HepG2 (cell line): ENCODE measurements around the gene HDAC10. TPM values are rescaled to one million over a fixed set of nuclear protein-coding genes. Genes with fewer than 3 reads are reported as not detected.

Source experiments
- HCFC1 ChIP-seq: fragments of 150-350 bp; IDR thresholded peaks from 2 replicates; pipeline ENCODE4 v1.6.1; 2014; ENCODE audit warnings: low read depth, low read length
- HNRNPH1 ChIP-seq: fragments of 200-400 bp; formaldehyde crosslinking; optimal IDR thresholded peaks from 2 replicates; pipeline ENCODE3; 2017; ENCODE audit warnings: mild to moderate bottlenecking, low read depth, low read length
- MAZ ChIP-seq, 2 experiments: sonication (generic) in 1 of 2; formaldehyde crosslinking in 1 of 2; IDR thresholded peaks; 2 replicates each; pipeline versions ENCODE4 v1.5.0 to v1.6.1; 2012 to 2020; ENCODE audit warnings: low read depth in 2 of 2, mild to moderate bottlenecking in 2 of 2, borderline replicate concordance in 1 of 2, improper control_type of control experiment in 1 of 2, low read length in 1 of 2, missing genetic modification reagents in 1 of 2, moderate library complexity in 1 of 2
- MYNN ChIP-seq: sonication (generic); formaldehyde crosslinking; IDR thresholded peaks from 2 replicates; pipeline ENCODE4 v1.4.0; 2020; ENCODE audit warnings: mild to moderate bottlenecking, low read depth, missing genetic modification reagents
- NCOA2 ChIP-seq: sonication (generic); formaldehyde crosslinking; IDR thresholded peaks from 2 replicates; pipeline ENCODE4 v1.8.0; 2022; ENCODE audit warnings: inconsistent platforms
- NFATC3 ChIP-seq: sonication (generic); formaldehyde crosslinking; IDR thresholded peaks from 2 replicates; pipeline ENCODE4 v1.5.1; 2020; ENCODE audit warnings: mild to moderate bottlenecking, missing genetic modification reagents
- NFE2L2 ChIP-seq: fragments of 150-350 bp; IDR thresholded peaks from 2 replicates; pipeline ENCODE4 v1.6.1; 2014; ENCODE audit warnings: low read length
- RXRA ChIP-seq: sonication (generic); formaldehyde crosslinking; IDR thresholded peaks from 2 replicates; pipeline ENCODE4 v1.5.1; 2020; ENCODE audit warnings: missing genetic modification reagents
- SP140L ChIP-seq: sonication (generic); formaldehyde crosslinking; IDR thresholded peaks from 2 replicates; pipeline ENCODE4 v1.4.0; 2020; ENCODE audit warnings: missing genetic modification reagents, borderline replicate concordance
- TCF12 ChIP-seq, 2 experiments: fragments of 450-650 bp in 1 of 2; sonication (generic) in 1 of 2; formaldehyde crosslinking in 1 of 2; IDR thresholded peaks; 2 replicates each; pipeline versions ENCODE4 v1.6.1 to v1.8.0; 2017 to 2022; ENCODE audit warnings: antibody characterized with exemption in 1 of 2, mild to moderate bottlenecking in 1 of 2, missing genetic modification reagents in 1 of 2, moderate library complexity in 1 of 2
- YY1 ChIP-seq: IDR thresholded peaks from 2 replicates; pipeline ENCODE4 v1.6.1; 2011; ENCODE audit warnings: low read length, low read depth, moderate library complexity, mild to moderate bottlenecking; ENCODE audit not compliant: insufficient read depth, insufficient replicate concordance
- ZFY ChIP-seq: sonication (generic); formaldehyde crosslinking; IDR thresholded peaks from 2 replicates; pipeline ENCODE4 v1.4.0; 2020; ENCODE audit warnings: missing genetic modification reagents
- ZNF260 ChIP-seq: sonication (generic); formaldehyde crosslinking; IDR thresholded peaks from 2 replicates; pipeline ENCODE4 v1.4.0; 2020; ENCODE audit warnings: missing genetic modification reagents, low read depth, mild to moderate bottlenecking, borderline replicate concordance
- ZNF724P ChIP-seq: sonication (generic); formaldehyde crosslinking; IDR thresholded peaks from 2 replicates; pipeline ENCODE4 v1.8.0; 2022; ENCODE audit warnings: missing genetic modification reagents, borderline replicate concordance
- ZNF83 ChIP-seq: sonication (generic); formaldehyde crosslinking; IDR thresholded peaks from 2 replicates; pipeline ENCODE4 v1.4.0; 2020; ENCODE audit warnings: missing genetic modification reagents, mild to moderate bottlenecking, borderline replicate concordance
- polyA plus RNA-seq, 8 experiments: library from polyadenylated mRNA; depleted of rRNA in 3 of 8; stranded (reverse) in 7 of 8; unstranded in 1 of 8; fragments of >200 nt; fragmentation: Illumina TruSeq in 4 of 8; extraction: Trizol in 4 of 8; gene quantifications; 2 replicates each; pipeline versions ENCODE4 v1.2.1 to v1.2.3, GENCODE V29; 2011 to 2016; ENCODE audit warnings: low read depth in 4 of 8, missing spikeins in 1 of 8, mixed read lengths in 1 of 8; ENCODE audit not compliant: insufficient read depth in 1 of 8
- total RNA-seq, 5 experiments: library from RNA; depleted of rRNA; stranded (reverse); fragments of >200 nt; fragmentation: Illumina TruSeq; extraction: Trizol; gene quantifications; 2 replicates each; pipeline ENCODE4 v1.2.3, GENCODE V29; 2016; ENCODE audit warnings: low read depth in 1 of 5
- TF ChIP-seq, protein P1 (sequence below): sonication (generic); formaldehyde crosslinking; IDR thresholded peaks from 2 replicates; pipeline ENCODE4 v1.4.0; 2020; ENCODE audit warnings: missing genetic modification reagents, borderline replicate concordance
- TF ChIP-seq, protein P2 (sequence below): IDR thresholded peaks from 2 replicates; pipeline ENCODE4 v1.6.1; 2016; ENCODE audit warnings: missing genetic modification reagents, missing compliant biosample characterization
- TF ChIP-seq, protein P3 (sequence below): sonication (generic); formaldehyde crosslinking; IDR thresholded peaks from 2 replicates; pipeline ENCODE4 v1.8.0; 2022; ENCODE audit warnings: mild to moderate bottlenecking, missing genetic modification reagents; ENCODE audit not compliant: insufficient replicate concordance
- TF ChIP-seq, protein P4 (sequence below): IDR thresholded peaks from 2 replicates; pipeline ENCODE4 v1.6.1; 2018; ENCODE audit warnings: missing genetic modification reagents, mild to moderate bottlenecking, missing compliant biosample characterization
- TF ChIP-seq, protein P5 (sequence below): IDR thresholded peaks from 2 replicates; pipeline ENCODE4 v1.6.1; 2012; ENCODE audit warnings: inconsistent platforms
- TF ChIP-seq, protein P6 (sequence below): sonication (generic); formaldehyde crosslinking; IDR thresholded peaks from 2 replicates; pipeline ENCODE4 v1.4.0; 2020; ENCODE audit warnings: missing genetic modification reagents

The HDAC10 gene
- total and polyA plus RNA-seq, 2 of the 13 experiments (the other 11 are each of a cell fraction or from before 2014, with no cell fraction given): 13.9 to 14.9 TPM

DNA sequence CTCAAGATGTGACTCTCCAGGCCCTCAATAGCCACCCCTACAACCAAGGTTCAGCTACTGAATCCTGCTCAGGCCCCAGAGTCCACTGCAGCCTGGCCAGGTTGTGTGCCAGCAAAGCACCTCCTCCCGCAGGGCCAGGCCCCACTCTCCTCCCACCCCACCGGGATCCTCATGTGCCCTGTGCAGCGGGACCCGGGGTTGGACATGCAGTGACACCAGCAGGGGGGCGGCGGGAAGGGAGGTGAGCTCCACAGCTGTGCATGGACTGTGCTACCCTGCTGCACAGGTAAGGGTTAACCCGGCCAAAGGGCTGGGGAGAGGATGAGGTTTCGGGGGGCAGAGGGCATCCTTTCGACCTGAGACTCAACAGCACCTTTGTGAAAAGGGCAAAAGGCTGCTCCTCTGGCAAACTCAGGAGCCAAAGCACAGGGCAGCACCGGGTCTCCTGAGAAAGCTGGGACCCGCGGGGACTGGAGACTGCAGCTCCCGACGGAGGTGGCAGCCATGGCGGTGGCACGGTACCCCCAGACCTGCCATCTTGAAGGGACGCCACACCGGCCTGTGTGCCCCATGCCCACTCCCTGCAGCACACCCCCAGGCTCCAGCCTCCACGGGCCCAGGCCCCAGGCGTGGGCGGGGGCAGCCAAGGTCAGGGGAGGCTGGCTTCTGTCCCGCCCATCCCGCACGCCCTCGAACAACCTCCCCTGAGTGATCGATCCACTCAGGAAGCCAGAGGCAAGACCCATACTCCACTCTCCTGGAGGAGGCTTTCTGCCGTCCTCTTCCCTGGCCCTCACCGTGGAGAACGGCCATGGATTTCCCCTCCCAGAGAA lies 45.8 kb upstream of the HDAC10 start (continued):
- TF ChIP-seq, protein P1, sequence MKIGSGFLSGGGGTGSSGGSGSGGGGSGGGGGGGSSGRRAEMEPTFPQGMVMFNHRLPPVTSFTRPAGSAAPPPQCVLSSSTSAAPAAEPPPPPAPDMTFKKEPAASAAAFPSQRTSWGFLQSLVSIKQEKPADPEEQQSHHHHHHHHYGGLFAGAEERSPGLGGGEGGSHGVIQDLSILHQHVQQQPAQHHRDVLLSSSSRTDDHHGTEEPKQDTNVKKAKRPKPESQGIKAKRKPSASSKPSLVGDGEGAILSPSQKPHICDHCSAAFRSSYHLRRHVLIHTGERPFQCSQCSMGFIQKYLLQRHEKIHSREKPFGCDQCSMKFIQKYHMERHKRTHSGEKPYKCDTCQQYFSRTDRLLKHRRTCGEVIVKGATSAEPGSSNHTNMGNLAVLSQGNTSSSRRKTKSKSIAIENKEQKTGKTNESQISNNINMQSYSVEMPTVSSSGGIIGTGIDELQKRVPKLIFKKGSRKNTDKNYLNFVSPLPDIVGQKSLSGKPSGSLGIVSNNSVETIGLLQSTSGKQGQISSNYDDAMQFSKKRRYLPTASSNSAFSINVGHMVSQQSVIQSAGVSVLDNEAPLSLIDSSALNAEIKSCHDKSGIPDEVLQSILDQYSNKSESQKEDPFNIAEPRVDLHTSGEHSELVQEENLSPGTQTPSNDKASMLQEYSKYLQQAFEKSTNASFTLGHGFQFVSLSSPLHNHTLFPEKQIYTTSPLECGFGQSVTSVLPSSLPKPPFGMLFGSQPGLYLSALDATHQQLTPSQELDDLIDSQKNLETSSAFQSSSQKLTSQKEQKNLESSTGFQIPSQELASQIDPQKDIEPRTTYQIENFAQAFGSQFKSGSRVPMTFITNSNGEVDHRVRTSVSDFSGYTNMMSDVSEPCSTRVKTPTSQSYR: no peak
- no peak for TF ChIP-seq MYNN
- TF ChIP-seq HCFC1: no peak
- TF ChIP-seq, protein P2, sequence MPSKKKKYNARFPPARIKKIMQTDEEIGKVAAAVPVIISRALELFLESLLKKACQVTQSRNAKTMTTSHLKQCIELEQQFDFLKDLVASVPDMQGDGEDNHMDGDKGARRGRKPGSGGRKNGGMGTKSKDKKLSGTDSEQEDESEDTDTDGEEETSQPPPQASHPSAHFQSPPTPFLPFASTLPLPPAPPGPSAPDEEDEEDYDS (CRISPR knock-in tag): no peak
- TF ChIP-seq, protein P3, sequence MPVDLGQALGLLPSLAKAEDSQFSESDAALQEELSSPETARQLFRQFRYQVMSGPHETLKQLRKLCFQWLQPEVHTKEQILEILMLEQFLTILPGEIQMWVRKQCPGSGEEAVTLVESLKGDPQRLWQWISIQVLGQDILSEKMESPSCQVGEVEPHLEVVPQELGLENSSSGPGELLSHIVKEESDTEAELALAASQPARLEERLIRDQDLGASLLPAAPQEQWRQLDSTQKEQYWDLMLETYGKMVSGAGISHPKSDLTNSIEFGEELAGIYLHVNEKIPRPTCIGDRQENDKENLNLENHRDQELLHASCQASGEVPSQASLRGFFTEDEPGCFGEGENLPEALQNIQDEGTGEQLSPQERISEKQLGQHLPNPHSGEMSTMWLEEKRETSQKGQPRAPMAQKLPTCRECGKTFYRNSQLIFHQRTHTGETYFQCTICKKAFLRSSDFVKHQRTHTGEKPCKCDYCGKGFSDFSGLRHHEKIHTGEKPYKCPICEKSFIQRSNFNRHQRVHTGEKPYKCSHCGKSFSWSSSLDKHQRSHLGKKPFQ (CRISPR knock-in tag): no peak
- TF ChIP-seq ZFY (CRISPR knock-in tag): no peak; the same call in 1 of the 2 replicates
- TF ChIP-seq TCF12 (IDR thresholded peaks at IDR 0.05): no peak
- TF ChIP-seq TCF12 (CRISPR knock-in tag; IDR thresholded peaks at IDR 0.05): no peak
- TF ChIP-seq ZNF724P (CRISPR knock-in tag): no peak
- TF ChIP-seq, protein P4, sequence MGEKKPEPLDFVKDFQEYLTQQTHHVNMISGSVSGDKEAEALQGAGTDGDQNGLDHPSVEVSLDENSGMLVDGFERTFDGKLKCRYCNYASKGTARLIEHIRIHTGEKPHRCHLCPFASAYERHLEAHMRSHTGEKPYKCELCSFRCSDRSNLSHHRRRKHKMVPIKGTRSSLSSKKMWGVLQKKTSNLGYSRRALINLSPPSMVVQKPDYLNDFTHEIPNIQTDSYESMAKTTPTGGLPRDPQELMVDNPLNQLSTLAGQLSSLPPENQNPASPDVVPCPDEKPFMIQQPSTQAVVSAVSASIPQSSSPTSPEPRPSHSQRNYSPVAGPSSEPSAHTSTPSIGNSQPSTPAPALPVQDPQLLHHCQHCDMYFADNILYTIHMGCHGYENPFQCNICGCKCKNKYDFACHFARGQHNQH (CRISPR knock-in tag): no peak
- TF ChIP-seq RXRA (CRISPR knock-in tag): peak; percentile 39; the same call in 1 of the 2 replicates
- no peak for TF ChIP-seq ZNF260 (CRISPR knock-in tag)
- TF ChIP-seq HNRNPH1: no peak
- TF ChIP-seq NFE2L2: no peak
- TF ChIP-seq MAZ (IDR thresholded peaks at IDR 0.05; ENCODE audit: borderline replicate concordance, low read depth, low read length): 0 out of 2 replicates have a peak, but pooled peaks have one; percentile 33
- no peak; the same call in 1 of the 2 replicates for TF ChIP-seq MAZ (CRISPR knock-in tag; IDR thresholded peaks at IDR 0.05; ENCODE audit: low read depth)
- TF ChIP-seq SP140L: no peak
- no peak for TF ChIP-seq NCOA2 (CRISPR knock-in tag)
- TF ChIP-seq NFATC3 (CRISPR knock-in tag): no peak
- TF ChIP-seq, protein P5, sequence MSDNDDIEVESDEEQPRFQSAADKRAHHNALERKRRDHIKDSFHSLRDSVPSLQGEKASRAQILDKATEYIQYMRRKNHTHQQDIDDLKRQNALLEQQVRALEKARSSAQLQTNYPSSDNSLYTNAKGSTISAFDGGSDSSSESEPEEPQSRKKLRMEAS: peak; percentile 33; the same call in 1 of the 2 replicates
- TF ChIP-seq ZNF83: no peak
- no peak for TF ChIP-seq YY1
- TF ChIP-seq, protein P6, sequence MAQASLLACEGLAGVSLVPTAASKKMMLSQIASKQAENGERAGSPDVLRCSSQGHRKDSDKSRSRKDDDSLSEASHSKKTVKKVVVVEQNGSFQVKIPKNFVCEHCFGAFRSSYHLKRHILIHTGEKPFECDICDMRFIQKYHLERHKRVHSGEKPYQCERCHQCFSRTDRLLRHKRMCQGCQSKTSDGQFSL (CRISPR knock-in tag): no peak
